Effector memory CD4-positive, alpha-beta T cell (primary cell): ENCODE results near the gene PRDM2.

Experiments used
- DNase-seq, 3 donors: peaks; one replicate each; pipeline ENCODE4 v3.0.0-alpha.2; 2020
- H3K27ac ChIP-seq: 2 replicates; pipeline ENCODE4 v1.7.0; 2013; ENCODE audit warnings: mild to moderate bottlenecking, low read length, moderate library complexity; ENCODE audit not compliant: insufficient read depth, poor library complexity, severe bottlenecking
- H3K27me3 ChIP-seq: replicated peaks from 2 replicates; pipeline ENCODE4 v1.7.0; 2013; ENCODE audit warnings: mild to moderate bottlenecking, low read length; ENCODE audit not compliant: insufficient read depth, control insufficient read depth, poor library complexity, severe bottlenecking
- H3K36me3 ChIP-seq: 2 replicates; pipeline ENCODE4 v1.7.0; 2013; ENCODE audit warnings: mild to moderate bottlenecking, low read length, moderate library complexity; ENCODE audit not compliant: control insufficient read depth, insufficient read depth
- H3K4me1 ChIP-seq: 2 replicates; pipeline ENCODE4 v1.7.0; 2013; ENCODE audit warnings: low read length, mild to moderate bottlenecking; ENCODE audit not compliant: control insufficient read depth, insufficient read depth, poor library complexity, severe bottlenecking
- H3K4me3 ChIP-seq: 2 replicates; pipeline ENCODE4 v1.7.0; 2013; ENCODE audit warnings: low read length, low read depth, mild to moderate bottlenecking; ENCODE audit not compliant: insufficient read depth, poor library complexity, severe bottlenecking
- H3K9me3 ChIP-seq: 2 replicates; pipeline ENCODE4 v1.7.0; 2013; ENCODE audit warnings: mild to moderate bottlenecking, low read length, moderate library complexity; ENCODE audit not compliant: control insufficient read depth

Gene PRDM2

GRCh38 chr1:13783551-13783950 lies 83.6 kb downstream of the PRDM2 start:
- H3K4me1 ChIP-seq, result no peaks in the 10 kb centered on the region
- DNase-seq, result no peak
- H3K27me3 ChIP-seq, result no peaks in the 10 kb centered on the region
- H3K36me3 ChIP-seq, result peaks cover 82% of the 10 kb centered on the region
- H3K4me3 ChIP-seq, result no peak overlapping the region
- H3K9me3 ChIP-seq, result no peaks in the 10 kb centered on the region
- H3K27ac ChIP-seq, result no peak overlapping the region

- Histone ChIP-seq H3K4me3 (no peak overlapping the region), H3K4me1 (no peaks in the 10 kb centered on the region), H3K27me3 (no peaks in the 10 kb centered on the region), H3K9me3 (no peaks in the 10 kb centered on the region), H3K36me3 (peaks cover 74% of the 10 kb centered on the region), H3K27ac (no peak overlapping the region)
- DNase-seq, result no peak
Observed at GRCh38 chr1:13784971-13785370, 85.0 kb downstream of the PRDM2 start.

- Histone ChIP-seq H3K27ac (no peak overlapping the region), H3K4me3 (no peak overlapping the region), H3K9me3 (no peaks in the 10 kb centered on the region), H3K27me3 (no peaks in the 10 kb centered on the region), H3K4me1 (no peaks in the 10 kb centered on the region), H3K36me3 (peaks cover 66% of the 10 kb centered on the region)
- DNase-seq, result no peak
Observed at GRCh38 chr1:13786541-13786940, 86.6 kb downstream of the PRDM2 start.

DNA sequence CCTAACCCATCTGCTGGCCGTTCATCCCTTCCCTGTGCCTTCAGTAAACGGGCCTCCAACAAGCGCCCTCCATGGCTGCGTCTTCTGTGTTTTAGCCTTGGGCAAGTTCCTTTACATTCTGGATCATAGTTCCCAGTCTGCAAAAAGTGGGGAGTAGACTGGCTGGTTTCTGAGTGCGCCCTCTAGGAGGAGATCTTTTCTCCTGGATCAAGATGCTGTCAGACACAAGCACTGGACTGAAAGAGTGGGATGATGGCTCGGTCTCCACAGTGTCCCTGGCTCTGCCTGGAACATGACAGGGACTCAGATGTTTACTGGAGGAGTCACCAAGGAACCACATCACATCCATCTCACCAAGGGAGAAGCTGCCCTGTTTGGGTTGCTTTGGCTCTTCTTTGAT lies 88.8 kb downstream of the PRDM2 start:
- peaks cover 51% of the 10 kb centered on the region for H3K36me3 ChIP-seq
- H3K4me1 ChIP-seq, result no peaks in the 10 kb centered on the region
- DNase-seq, result no peak
- no peaks in the 10 kb centered on the region for H3K9me3 ChIP-seq
- H3K27ac ChIP-seq, result no peak overlapping the region
- no peak overlapping the region for H3K4me3 ChIP-seq
- H3K27me3 ChIP-seq, result no peaks in the 10 kb centered on the region

DNA sequence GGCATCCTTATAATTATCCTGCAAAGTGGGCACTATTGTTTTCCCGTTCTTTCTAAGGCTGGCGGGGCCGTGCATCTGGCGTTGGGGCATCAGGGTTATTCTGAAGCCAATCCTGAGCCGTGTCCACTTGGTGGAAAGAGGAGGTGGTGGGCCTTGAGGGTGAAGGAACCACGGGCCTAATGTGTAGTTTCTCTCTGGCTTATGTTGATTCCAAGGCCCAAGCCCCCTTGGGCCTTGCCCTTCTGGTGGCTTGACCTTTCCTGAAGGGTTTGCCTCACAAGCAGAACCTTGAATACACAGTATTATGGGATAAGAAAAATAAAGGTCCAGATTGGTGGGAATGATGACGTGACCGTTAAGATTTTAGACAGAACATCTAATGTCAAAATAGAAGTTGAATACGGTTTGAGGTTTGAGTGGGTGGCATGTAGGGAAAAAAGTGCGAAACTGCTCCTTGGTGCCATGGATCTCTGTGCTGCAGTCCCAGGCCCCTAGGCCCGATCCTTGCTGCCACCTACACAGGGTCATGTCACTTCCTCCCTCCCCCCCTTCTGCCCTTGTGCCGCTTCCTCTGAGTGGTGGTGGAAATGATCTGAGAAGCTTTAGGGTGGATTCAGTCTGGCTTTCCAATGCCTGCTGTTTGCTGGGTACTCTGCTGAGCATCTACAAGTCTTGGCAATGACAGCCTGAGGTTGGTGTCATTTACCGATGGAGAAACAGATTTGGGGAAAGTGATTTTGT lies 90.5 kb downstream of the PRDM2 start:
- Histone ChIP-seq H3K36me3 (peaks cover 43% of the 10 kb centered on the region), H3K9me3 (no peaks in the 10 kb centered on the region)
- no peak for DNase-seq

GRCh38 chr1:13792419-13792818 lies 92.4 kb downstream of the PRDM2 start:
- Histone ChIP-seq H3K4me1 (no peaks in the 10 kb centered on the region), H3K4me3 (no peak overlapping the region), H3K27ac (no peak overlapping the region), H3K36me3 (peaks cover 31% of the 10 kb centered on the region), H3K27me3 (no peaks in the 10 kb centered on the region), H3K9me3 (no peaks in the 10 kb centered on the region)
- no peak for DNase-seq

More for the DNA sequence above, 90.5 kb downstream of the PRDM2 start:
- Histone ChIP-seq H3K4me3 (no peak overlapping the region), H3K4me1 (no peaks in the 10 kb centered on the region), H3K27ac (no peak overlapping the region), H3K27me3 (no peaks in the 10 kb centered on the region)

DNA sequence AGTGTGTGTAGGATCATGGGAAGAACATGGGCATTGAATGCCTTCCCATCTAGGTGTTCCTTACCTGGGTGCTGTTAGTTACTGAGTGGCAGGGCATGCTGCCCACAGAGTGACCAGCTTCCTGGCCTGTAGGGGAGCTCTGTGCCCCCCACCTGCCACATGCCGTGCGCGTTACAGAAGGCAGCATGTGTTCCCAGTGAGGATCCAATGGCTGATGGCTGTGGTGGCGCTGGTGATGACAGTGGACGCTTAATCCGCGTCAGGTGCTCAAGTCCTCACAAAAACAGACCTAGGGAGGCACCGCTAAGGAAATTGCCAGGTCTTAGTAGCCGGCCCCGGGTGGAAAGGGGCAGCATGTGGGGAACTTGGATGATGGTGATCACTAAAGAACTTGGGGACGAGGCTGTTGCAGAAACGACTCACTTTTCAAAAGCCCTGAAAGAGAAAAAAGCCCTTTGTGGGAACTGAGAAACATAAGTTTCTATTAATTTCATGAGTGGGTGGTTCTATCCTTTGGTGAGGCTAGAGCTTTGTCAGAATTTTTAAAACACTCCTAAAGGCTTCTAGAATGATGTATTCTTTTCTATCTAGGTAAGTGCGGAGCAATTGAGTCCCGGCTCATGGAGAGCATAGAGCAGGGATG lies 93.2 kb downstream of the PRDM2 start:
- Histone ChIP-seq H3K36me3 (peaks cover 26% of the 10 kb centered on the region), H3K27ac (no peak overlapping the region), H3K4me3 (no peak overlapping the region), H3K27me3 (no peaks in the 10 kb centered on the region), H3K9me3 (no peaks in the 10 kb centered on the region), H3K4me1 (no peaks in the 10 kb centered on the region)
- no peak for DNase-seq

GRCh38 chr1:13794231-13795187 lies 94.5 kb downstream of the PRDM2 start:
- no peaks in the 10 kb centered on the region for H3K4me1 ChIP-seq
- peaks cover 16% of the 10 kb centered on the region for H3K36me3 ChIP-seq
- no peak overlapping the region for H3K27ac ChIP-seq
- H3K27me3 ChIP-seq, result no peaks in the 10 kb centered on the region
- no peaks in the 10 kb centered on the region for H3K9me3 ChIP-seq
- DNase-seq, result no peak
- no peak overlapping the region for H3K4me3 ChIP-seq

- H3K9me3 ChIP-seq, result no peaks in the 10 kb centered on the region
- peaks cover 11% of the 10 kb centered on the region for H3K36me3 ChIP-seq
- no peaks in the 10 kb centered on the region for H3K4me1 ChIP-seq
- H3K4me3 ChIP-seq, result no peak overlapping the region
- no peak for DNase-seq
- H3K27ac ChIP-seq, result no peak overlapping the region
- no peaks in the 10 kb centered on the region for H3K27me3 ChIP-seq
Observed at GRCh38 chr1:13797397-13797796, 97.4 kb downstream of the PRDM2 start.
